GDM1 (cell line): Measurements from ENCODE around the gene POLA2.
"Not testable (repeated sequence)": the region's sequence is repeated elsewhere in the genome, so short reads cannot be mapped to it uniquely, and the experiment has no call there.

ENCODE experiments used
- DNase-seq: peaks from one replicate; lab custom pipeline; 2025; lab: John Stamatoyannopoulos, UW

POLA2 gene

DNA sequence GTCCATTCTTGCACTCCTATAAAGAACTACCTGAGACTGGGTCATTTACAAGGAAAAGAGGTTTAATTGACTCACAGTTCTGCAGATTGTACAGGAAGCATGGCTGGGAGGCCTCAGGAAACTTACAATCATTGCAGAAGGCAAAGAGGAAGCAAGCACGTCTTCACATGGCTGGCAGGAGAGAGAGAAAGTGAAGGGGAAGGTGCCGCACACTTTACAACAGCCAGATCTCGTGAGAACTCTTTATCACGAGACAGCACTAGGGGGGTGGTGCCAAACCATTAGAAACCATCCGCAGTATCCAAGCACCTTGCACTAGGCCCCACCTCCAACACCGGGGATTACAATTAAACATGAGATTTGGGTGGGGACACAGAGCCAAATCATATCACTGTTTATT, 19.4 kb upstream of the POLA2 start:
- no peak for DNase-seq

DNA sequence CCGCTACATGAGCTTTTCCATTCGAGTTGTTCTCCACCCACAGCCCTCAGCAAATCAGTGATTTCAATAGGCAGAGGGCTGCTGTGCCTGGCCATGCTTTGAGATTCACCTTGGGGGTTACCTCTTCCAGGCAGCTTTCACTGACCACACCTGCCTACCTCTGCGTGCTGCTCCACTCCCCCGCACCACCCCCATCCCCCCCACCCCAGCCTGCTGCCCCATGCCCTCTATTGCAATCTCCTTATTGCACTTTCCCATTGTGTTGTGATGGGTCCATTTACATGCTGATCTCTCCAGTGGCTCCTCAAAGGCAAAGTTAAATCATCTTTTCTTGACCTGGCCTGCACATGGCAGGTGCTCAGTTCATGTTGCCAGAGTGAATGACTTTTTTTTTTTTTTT, 18.0 kb upstream of the POLA2 start:
- DNase-seq, result no peak

DNA sequence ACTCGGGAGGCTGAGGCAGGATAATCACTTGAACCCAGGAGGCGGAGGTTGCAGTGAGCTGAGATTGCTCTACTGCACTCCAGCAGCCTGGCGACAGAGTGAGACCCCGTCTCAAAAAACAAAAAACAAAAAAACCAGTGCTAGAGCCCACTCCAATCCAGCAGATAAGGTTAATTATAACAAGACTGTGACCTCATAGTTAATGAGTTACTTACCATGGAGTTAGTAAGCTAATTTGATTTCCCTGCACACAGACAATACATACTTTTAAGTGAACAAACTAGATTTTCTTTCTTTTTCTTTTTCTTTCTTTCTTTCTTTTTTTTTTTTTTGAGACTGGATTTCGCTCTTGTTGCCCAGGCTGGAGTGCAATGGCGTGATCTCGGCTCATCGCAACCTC, 16.7 kb upstream of the POLA2 start:
- not testable (repeated sequence) for DNase-seq

GRCh38 chr11:65246506-65246905, 15.3 kb upstream of the POLA2 start:
- no peak for DNase-seq

- DNase-seq, result not testable (repeated sequence)
These were observed 13.5 kb upstream of the POLA2 start for GRCh38 chr11:65248184-65248710.

DNA sequence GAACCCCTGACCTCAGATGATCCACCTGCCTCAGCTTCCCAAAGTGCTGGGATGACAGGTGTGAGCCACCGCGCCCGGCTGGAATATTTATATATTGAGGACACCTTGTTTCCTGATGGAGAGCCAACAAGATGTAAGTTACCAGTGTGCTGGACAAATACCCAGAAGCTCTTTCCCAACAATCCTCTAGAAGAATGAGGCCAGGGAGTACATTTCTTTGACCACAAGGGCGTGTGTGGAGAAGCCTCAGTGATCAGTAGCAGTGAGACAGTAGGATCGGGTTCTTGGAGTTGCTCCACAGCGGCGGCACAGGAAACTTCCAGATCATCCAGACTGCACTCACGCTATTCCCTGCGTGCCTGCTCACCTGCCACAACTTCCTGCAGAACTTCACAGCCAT, 10.3 kb upstream of the POLA2 start:
- no peak for DNase-seq

DNA sequence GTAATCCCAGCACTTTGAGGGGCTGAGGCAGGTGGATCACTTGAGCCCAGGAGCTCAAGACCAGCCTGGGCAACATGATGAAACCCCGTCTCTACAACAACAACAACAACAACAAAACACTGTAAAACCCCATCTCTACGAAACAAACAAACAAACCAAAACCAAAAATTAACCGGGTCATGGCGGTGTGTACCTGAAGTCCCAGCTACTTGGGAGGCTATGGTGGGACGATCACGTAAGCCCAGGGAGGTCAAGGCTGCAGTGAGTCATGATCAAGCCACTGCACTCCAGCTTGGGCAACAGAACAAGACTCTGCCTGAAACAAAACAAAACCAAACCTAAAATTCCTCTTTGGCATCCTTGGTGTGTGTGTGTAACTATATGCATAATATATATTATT, 7.0 kb upstream of the POLA2 start:
- DNase-seq, result no peak

GRCh38 chr11:65258988-65259387, 2.8 kb upstream of the POLA2 start:
- DNase-seq, result no peak

DNA sequence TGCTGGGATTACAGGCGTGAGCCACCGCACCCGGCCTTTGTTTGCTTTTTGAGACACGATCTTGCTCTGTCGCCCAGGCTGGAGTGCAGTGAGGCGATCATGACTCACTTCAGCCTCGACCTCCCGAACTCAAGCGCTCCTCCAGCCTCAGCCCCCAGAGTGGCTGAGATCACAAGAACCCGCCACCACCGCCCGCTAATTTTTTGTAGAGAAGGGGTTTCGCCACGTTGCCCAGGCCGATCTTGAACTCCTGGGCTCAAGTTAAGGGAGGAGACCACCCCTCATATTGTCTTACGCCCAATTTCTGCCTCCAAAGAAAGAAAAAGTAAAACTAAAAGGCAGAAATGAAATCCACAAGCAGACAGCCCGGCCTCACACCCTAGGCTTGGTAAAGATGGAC, 1.5 kb upstream of the POLA2 start:
- DNase-seq, result no peak

GRCh38 chr11:65260756-65261590, 789 bp upstream of the POLA2 start:
- DNase-seq, result no peak

DNA sequence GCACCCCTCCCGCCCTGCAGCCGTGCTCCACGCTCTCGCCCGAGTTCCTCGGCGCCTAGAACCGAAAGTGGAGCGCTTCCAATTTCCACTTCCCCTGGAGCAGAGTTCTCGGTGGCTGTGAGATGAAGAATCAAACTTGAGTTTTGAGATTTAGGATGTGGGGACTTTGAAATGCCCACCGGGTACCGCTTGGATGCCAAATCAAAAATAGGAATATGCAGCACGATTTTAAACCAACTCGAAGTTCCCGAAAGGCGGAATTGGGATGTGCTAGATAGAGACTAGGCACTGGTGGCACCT, 569 bp downstream of the POLA2 start:
- DNase-seq, result no peak

GRCh38 chr11:65262776-65263175, 1.0 kb downstream of the POLA2 start:
- no peak for DNase-seq

GRCh38 chr11:65264747-65265146, 3.0 kb downstream of the POLA2 start:
- not testable (repeated sequence) for DNase-seq

DNA sequence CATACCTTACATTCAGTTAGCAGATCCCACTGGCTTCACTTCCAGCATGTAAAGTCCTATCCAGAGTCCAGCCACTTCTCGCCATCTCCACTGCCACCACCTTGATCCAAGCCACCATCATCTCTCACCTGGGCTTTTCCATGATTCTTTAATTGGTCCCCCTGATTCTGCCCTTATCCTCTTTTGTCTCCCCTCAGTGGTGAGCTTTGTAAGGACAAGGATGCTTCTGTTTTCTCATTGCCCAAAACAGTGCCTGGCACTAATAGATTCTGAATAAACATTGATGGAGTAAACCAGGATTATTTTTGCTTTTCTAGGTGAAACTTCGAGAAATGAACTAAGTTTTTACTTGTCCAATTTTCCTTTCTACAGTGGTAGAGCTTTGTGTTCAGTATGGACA, 4.4 kb downstream of the POLA2 start:
- DNase-seq, result no peak

DNA sequence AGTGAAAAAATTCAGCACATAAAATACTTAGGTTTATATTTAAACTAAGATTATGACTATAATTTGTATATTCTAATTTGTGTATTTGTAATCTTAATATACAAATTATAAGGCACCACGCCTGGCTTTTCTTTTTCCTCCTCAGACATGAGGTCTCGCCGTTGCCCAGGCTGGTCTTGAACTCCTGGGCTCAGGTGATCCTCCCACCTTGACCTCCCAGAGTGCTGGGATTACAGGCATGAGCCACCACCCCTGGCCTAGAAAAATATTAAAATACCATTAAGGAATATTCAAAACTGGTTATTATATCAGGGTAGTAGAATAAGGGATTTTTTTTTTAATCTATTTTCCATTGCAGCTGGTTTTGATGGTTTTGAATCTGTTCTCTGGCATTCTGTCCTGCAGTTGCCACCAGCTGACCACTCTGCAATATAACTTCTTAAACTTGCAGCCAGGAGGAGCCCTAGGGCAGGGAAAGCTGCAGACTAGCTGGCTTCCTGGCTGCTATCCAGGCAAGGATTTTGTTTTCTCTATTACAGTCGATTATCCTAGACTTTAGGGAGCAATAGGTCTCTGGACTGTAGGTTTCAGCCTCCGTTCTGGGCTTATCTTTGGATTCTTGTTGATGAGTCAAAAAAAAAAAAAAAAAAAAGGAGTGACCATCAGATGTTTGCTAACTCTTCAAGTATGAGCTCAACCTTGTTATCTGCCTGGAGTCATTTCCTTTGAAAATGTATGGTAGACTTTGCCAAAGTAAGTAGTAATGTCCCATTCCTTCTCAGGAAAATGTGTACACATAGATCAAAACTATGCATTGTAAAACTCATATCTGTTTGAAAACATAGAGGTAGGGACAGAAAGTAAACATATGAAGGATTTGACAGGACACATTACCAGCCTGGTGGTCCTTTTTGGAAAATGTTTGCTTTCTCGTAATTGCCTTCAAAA, 13.2 kb downstream of the POLA2 start:
- no peak for DNase-seq

DNA sequence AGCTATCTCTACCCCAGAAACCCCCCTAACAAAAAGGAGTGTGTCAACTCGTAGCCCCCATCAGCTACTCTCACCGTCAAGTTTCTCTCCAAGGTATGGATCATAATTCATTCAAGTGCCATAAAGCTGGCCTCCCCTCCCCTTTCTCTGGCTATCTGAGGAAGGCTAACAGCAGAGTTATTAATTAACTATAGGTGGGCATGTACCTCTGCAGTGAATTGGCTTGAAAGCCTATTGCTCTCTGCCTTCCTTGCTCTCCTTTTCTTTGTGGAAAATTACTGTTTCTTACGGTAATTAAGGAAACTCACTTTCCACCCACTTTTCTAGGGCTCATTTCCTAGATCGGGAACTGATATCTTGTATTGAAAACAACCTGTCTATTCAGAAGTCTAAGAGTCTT, 14.1 kb downstream of the POLA2 start:
- no peak for DNase-seq

DNA sequence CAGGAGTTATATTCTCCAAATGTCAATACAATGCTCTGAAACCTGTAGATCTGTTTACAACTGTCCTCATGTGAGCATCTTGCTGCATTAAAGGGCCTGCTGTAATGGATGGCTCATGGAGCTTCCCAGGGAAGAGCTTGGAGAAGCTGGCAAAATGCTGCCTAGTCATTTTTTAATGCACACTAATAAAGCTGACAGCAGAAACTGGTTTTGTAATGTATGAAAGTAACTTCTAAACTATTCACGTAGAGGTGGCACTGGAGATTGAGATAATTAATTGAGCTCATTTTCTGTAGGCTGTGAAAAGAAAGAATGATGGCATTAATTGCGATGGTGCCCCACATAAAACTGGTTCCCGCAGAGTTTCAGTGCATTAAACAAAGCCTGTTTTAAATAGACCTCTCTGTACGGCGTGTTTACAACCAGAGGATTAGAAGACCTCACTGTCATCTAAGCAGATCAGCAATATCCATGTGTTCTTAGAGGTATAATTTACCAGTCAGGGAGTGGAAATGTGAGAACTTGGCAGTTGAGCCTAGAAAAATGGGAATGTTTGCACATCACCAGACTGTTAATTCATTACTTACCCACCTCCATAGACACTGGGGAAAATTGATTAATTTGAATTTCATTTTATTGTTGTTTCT, 16.0 kb downstream of the POLA2 start:
- DNase-seq, result no peak

- no peak for DNase-seq
These were observed 16.6 kb downstream of the POLA2 start for GRCh38 chr11:65278356-65278755.

DNA sequence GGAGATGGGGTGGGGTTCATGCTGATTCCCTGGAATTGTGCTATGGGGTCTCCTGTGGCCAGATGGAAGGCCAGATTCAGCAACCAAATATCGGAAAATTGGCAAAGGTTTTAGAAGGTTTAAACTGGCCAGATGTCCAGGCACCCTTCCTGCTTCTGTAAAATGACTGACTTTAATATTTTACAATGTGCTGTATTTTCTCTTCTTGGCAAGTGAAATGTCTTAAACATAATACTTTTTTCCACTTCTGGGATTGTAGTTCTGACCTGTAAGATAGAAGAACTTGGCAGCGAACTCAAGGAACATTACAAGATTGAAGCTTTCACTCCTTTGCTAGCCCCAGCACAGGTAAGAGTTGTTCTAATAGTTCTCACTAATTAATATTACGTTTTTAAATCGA, 17.5 kb downstream of the POLA2 start:
- no peak for DNase-seq

- DNase-seq, result no peak
These were observed 18.1 kb downstream of the POLA2 start for GRCh38 chr11:65279741-65280440.

GRCh38 chr11:65280646-65281045, 18.9 kb downstream of the POLA2 start:
- DNase-seq, result no peak

DNA sequence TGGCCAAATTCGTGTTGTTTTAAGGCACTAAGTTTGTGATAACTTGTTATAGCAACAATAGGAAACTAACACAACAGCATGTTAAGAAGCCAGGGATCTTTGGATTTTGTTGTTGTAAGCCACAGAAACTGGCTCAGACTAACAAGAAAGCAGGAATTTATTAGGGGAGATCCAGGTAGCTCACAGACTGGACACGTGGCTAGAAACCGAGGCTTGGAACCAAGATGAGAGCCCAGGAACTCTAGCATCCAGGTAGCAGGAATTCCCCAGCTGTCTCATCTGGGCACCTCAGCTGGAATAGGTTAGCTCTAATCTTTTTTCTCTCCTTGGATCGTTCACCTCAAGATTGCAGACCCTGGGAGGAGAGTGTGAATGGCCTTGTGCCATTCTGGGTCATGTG, 24.9 kb downstream of the POLA2 start:
- DNase-seq, result no peak
